Renal pelvis (tissue), 4 donors: Measurements from ENCODE around the gene ADRA1B. TPM values are rescaled to one million over a fixed set of nuclear protein-coding genes. Genes with fewer than 3 reads are reported as not detected.
"Not testable (repeated sequence)": the region's sequence is repeated elsewhere in the genome, so short reads cannot be mapped to it uniquely, and the experiment has no call there.

Experiments
- DNase-seq: peaks from one replicate; pipeline ENCODE4 v3.0.0-alpha.2; 2013
- polyA plus RNA-seq, 3 donors: library from polyadenylated mRNA; unstranded; fragments of 120-200 nt; gene quantifications; one replicate each; pipeline ENCODE4 v1.2.1, GENCODE V29; 2013; ENCODE audit not compliant: insufficient read length in 3 of 3

ADRA1B gene
- polyA plus RNA-seq, 3 donors, result 3.5 to 3.6 (median 3.5) TPM

- DNase-seq, result no peak
Measured at GRCh38 chr5:160011471-160011870, 95.2 kb downstream of the ADRA1B start.

- DNase-seq, result not testable (repeated sequence)
Measured at GRCh38 chr5:160014197-160014596, 97.9 kb downstream of the ADRA1B start.

DNA sequence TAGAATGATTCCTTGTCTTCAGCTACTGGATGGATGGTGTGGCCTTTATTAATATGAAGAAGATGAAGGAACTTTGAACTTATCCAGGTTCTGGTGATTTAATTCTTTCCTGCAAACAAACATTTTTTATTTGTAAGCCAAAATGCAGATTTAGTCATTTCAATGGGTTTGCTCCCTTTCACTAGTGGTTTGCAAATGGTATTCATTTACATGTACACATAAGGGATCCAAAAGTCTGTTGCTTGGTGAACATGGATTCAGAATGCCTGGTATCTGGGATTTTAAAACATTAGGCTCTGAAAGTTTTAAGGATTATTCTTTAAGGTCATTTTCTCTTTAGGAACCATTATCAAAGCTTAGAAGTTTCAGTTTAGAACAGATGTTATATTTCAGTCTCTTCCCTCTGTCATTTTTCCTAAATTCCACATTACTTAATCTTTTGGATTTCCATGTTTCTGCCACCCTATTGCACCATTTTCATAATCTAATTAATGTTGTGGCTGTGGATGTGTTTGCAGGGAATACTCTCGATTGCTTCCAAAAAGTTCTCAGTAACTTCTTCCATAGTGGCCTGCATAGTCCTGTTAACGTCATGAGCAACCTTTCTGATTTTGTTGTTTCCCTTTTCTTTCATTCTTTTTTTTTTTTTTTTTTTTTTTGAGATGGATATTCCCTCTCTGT lies 102.8 kb downstream of the ADRA1B start:
- no peak for DNase-seq

DNA sequence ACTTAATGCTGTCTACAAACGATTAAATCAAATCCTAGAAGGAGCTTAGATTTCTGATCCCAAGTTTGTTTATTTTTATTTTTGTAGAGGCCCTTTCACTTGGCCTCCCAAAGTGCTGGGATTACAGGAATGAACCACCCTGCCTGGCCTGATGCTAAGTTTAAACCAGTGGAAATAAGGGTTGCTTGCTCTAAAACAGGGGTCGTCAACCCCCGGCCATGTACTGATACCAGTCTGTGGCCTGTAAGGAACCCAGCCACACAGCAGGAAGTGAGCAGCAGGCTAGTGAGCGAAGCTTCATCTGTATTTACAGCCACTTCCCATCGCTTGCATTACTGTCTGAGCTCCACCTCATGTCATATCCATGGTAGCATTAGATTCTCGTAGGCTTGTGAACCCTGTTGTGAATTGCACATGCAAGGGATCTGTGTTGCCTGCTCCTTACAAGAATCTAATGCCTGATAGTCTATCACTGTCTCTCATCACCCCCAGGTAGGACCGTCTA lies 104.0 kb downstream of the ADRA1B start:
- no peak for DNase-seq

DNA sequence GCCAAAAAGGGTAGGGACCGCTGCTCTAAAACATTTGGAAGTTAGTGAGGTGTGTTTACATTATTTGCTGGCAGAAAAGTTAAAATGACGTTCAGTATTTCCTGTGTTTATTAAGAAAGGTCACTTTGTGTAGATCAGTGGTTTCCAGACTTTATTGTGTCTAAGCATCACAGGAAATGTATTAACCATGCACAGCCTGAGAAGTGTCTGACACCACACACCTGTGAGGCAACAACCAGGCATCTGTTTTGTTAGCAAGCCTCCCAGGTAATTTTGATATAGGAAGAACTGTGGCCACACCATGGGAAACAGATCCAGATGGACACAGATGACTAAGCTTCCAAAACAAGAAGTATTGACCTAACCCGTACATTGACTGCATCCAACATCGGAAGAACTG lies 104.7 kb downstream of the ADRA1B start:
- DNase-seq, result no peak

DNA sequence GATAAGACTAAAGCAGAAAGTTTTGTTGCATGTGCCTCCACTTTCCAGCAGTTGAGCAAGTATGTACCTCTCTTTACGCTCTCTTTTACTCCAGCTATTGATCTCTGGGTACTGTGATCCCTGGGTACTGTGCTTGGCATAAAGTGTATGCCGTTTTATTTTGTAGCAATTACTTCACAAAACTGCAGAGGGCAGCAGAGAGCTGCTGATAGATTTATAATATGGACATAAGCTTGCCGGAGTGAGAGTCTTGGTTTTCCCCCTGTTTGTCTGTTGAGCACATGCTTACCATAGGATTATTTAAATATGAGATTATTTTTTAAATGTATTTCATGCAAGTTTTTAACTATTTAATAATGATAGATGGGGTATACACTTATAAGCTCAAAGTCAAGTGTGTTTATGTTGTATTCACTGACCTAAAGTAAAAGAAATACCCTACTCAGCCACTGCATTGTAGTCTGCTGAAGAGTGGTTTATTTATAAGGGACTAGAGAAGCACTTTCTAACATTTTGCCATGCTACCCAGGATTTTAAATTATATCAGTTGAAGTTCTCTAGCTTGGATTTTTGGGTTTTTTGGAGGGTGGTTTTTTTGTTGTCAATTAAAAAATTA lies 105.7 kb downstream of the ADRA1B start:
- peak; percentile 64 for DNase-seq

Other genes with a start within 250 kb of the ADRA1B start
- gene TTC1, start 92.7 kb downstream of the ADRA1B start, polyA plus RNA-seq, result 10 to 100 TPM; 54.8 to 62.1 (median 57.2) TPM
- 10 to 100 TPM; 28.2 to 30.8 (median 30.3) TPM for gene PWWP2A, start 203.0 kb downstream of the ADRA1B start, polyA plus RNA-seq